ENCODE data around the gene POLR3B.

- TF ChIP-seq, protein P1, sequence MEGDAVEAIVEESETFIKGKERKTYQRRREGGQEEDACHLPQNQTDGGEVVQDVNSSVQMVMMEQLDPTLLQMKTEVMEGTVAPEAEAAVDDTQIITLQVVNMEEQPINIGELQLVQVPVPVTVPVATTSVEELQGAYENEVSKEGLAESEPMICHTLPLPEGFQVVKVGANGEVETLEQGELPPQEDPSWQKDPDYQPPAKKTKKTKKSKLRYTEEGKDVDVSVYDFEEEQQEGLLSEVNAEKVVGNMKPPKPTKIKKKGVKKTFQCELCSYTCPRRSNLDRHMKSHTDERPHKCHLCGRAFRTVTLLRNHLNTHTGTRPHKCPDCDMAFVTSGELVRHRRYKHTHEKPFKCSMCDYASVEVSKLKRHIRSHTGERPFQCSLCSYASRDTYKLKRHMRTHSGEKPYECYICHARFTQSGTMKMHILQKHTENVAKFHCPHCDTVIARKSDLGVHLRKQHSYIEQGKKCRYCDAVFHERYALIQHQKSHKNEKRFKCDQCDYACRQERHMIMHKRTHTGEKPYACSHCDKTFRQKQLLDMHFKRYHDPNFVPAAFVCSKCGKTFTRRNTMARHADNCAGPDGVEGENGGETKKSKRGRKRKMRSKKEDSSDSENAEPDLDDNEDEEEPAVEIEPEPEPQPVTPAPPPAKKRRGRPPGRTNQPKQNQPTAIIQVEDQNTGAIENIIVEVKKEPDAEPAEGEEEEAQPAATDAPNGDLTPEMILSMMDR (IDR thresholded peaks at IDR 0.05), result no peak
- no peak for TF ChIP-seq POLR2A (IDR thresholded peaks at IDR 0.05)
Measured at GRCh38 chr12:106498056-106498455, 140.5 kb downstream of the POLR3B start.
